HG02763 (cell line): ENCODE data around the gene CYS1.
"Not testable (repeated sequence)": the region's sequence is repeated elsewhere in the genome, so short reads cannot be mapped to it uniquely, and the experiment has no call there.

Experiments
- ATAC-seq: cut with Tn5 transposase; IDR thresholded peaks from one replicate; pipeline ENCODE4 v1.9.1; 2021; ENCODE audit warnings: mild to moderate bottlenecking, moderate library complexity; ENCODE audit not compliant: unreplicated experiment

CYS1 gene

GRCh38 chr2:10016001-10016801, 64.0 kb downstream of the CYS1 start:
- no peak for ATAC-seq

GRCh38 chr2:10015376-10015989, 64.7 kb downstream of the CYS1 start:
- not testable (repeated sequence) for ATAC-seq

- no peak for ATAC-seq
Observed at GRCh38 chr2:10014418-10015190, 65.6 kb downstream of the CYS1 start.

GRCh38 chr2:10013651-10014417, 66.4 kb downstream of the CYS1 start:
- not testable (repeated sequence) for ATAC-seq

- ATAC-seq, result no peak
Observed at GRCh38 chr2:10012963-10013461, 67.2 kb downstream of the CYS1 start.

- ATAC-seq, result not testable (repeated sequence)
Observed at GRCh38 chr2:10012366-10012962, 67.7 kb downstream of the CYS1 start.

- not testable (repeated sequence) for ATAC-seq
Observed at GRCh38 chr2:10011606-10012325, 68.4 kb downstream of the CYS1 start.

- ATAC-seq, result not testable (repeated sequence)
Observed at GRCh38 chr2:10010861-10011605, 69.2 kb downstream of the CYS1 start.

- no peak for ATAC-seq
Observed at GRCh38 chr2:10009811-10010781, 70.1 kb downstream of the CYS1 start.

- no peak for ATAC-seq
Observed at GRCh38 chr2:10009271-10009810, 70.9 kb downstream of the CYS1 start.

- no peak for ATAC-seq
Observed at GRCh38 chr2:10008809-10009176, 71.4 kb downstream of the CYS1 start.

- no peak for ATAC-seq
Observed at GRCh38 chr2:10007921-10008808, 72.0 kb downstream of the CYS1 start.

GRCh38 chr2:10007435-10007834, 72.8 kb downstream of the CYS1 start:
- no peak for ATAC-seq
